Natural killer cell (primary cell): ENCODE results near the gene EXOC4. TPM values are rescaled to one million over a fixed set of nuclear protein-coding genes. Genes with fewer than 3 reads are reported as not detected.

Experiments used
- ATAC-seq, 3 donors: fragments of 150-1000 bp in 2 of 3; fragments of 200-7000 bp in 1 of 3; cut with Tn5 transposase; 1 replicate in 1 of 3; 2 replicates in 2 of 3; pipeline ENCODE4 v1.10.0; 2021; ENCODE audit warnings: mild to moderate bottlenecking in 2 of 3, moderate library complexity in 2 of 3
- DNase-seq, 2 donors: peaks; one replicate each; pipeline versions ENCODE4 v3.0.0 to v3.0.0-alpha.2; 2013 to 2021; ENCODE audit warnings: mixed read lengths in 1 of 2
- H3K27ac ChIP-seq: one replicate; pipeline ENCODE4 v1.5.1; 2013; ENCODE audit warnings: mild to moderate bottlenecking, low read length
- H3K27me3 ChIP-seq: one replicate; pipeline ENCODE4 v1.6.1; 2013; ENCODE audit warnings: low read length; ENCODE audit not compliant: control insufficient read depth, insufficient read depth
- H3K36me3 ChIP-seq: one replicate; pipeline ENCODE4 v1.6.1; 2013; ENCODE audit warnings: low read length; ENCODE audit not compliant: control insufficient read depth, insufficient read depth
- H3K4me1 ChIP-seq: one replicate; pipeline ENCODE4 v1.6.1; 2013; ENCODE audit warnings: low read length; ENCODE audit not compliant: control insufficient read depth, insufficient read depth
- H3K4me3 ChIP-seq: one replicate; pipeline ENCODE4 v1.5.1; 2013; ENCODE audit warnings: low read length
- H3K9me3 ChIP-seq: one replicate; pipeline ENCODE4 v1.6.1; 2013; ENCODE audit warnings: low read length; ENCODE audit not compliant: control insufficient read depth, insufficient read depth
- H3K27ac Mint-ChIP-seq, 2 donors: one replicate each; pipeline ENCODE4 v1.8.0; 2022; ENCODE audit warnings: mild to moderate bottlenecking in 2 of 2, mixed read lengths in 2 of 2, moderate library complexity in 1 of 2
- H3K27me3 Mint-ChIP-seq, 2 donors: one replicate each; pipeline ENCODE4 v1.8.0; 2022; ENCODE audit warnings: low read depth in 2 of 2, mixed read lengths in 2 of 2
- H3K36me3 Mint-ChIP-seq: one replicate; pipeline ENCODE4 v1.8.0; 2022; ENCODE audit warnings: mixed read lengths
- H3K4me1 Mint-ChIP-seq, 2 donors: one replicate each; pipeline ENCODE4 v1.8.0; 2022; ENCODE audit warnings: mixed read lengths in 2 of 2
- H3K4me3 Mint-ChIP-seq: one replicate; pipeline ENCODE4 v1.8.0; 2022; ENCODE audit warnings: mild to moderate bottlenecking, moderate library complexity, mixed read lengths
- H3K9me3 Mint-ChIP-seq, 2 donors: one replicate each; pipeline ENCODE4 v1.8.0; 2022; ENCODE audit warnings: mixed read lengths in 2 of 2
- WGBS: methylation state at CpG from one replicate; pipeline ENCODE4 v1.1.7; 2013; ENCODE audit warnings: missing lambda C conversion rate; ENCODE audit not compliant: insufficient coverage; 5-methylcytosine and 5-hydroxymethylcytosine counted together
- intact Hi-C: fragments of 100-400 bp; cut with micrococcal nuclease; formaldehyde crosslinking; loops from one replicate; pipeline ENCODE4 v1.14.2; 2022
- total RNA-seq, 4 donors: library from RNA; stranded (reverse); fragments of 120-200 nt in 1 of 4; gene quantifications; one replicate each; pipeline versions ENCODE4 v1.2.3 to v1.2.4, GENCODE V29; 2013 to 2022
- TF ChIP-seq, protein P1 (sequence below): fragments of 200-600 bp; IDR thresholded peaks from one replicate; pipeline ENCODE4 v1.8.0; 2022; ENCODE audit warnings: antibody characterized with exemption

Gene EXOC4
- total RNA-seq, 3 donors from 2014 or later (not counting 1 experiment from before 2014, with no cell fraction given) = 105 to 148 (median 123) TPM

DNA sequence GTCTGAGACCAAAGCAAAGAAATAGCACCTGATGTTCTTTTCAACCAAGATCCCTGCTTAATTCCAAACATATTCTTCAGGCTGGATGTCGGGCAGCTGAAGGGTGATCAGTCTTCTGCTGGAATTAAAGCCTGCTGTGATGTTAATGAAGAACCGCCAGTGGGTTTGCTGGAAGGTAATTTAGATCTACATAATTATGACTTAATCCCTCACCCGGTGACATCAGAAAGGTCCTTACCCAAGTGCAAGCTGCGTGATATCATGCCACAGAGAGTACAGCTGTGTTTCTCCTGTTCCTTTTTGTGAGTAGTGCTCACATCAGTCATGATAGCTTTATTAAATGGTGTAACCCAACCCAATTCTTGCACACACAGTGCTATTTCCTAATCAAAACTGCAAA lies 845.2 kb downstream of the EXOC4 start:
- WGBS = 93% methylated on average over 2 of the region's 4 CpGs
- Mint-ChIP-seq H3K4me3 (no peak overlapping the region), H3K36me3 (peaks cover 18% of the 10 kb centered on the region), H3K9me3 (peaks cover 4 to 8% of the 10 kb centered on the region in 2 donors), H3K27ac (no peak overlapping the region), H3K27me3 (no peaks in the 10 kb centered on the region), H3K4me1 (no peaks in the 10 kb centered on the region)
- no peak overlapping the region for H3K27ac ChIP-seq
- DNase-seq (no peak), ATAC-seq (no peak)
- no peaks in the 10 kb centered on the region for H3K27me3 ChIP-seq
- intact Hi-C loops = no loop called here
- H3K4me3 ChIP-seq = no peak overlapping the region
- H3K36me3 ChIP-seq = no peaks in the 10 kb centered on the region
- H3K9me3 ChIP-seq = peaks cover 2% of the 10 kb centered on the region
- no peaks in the 10 kb centered on the region for H3K4me1 ChIP-seq
- TF ChIP-seq, protein P1, sequence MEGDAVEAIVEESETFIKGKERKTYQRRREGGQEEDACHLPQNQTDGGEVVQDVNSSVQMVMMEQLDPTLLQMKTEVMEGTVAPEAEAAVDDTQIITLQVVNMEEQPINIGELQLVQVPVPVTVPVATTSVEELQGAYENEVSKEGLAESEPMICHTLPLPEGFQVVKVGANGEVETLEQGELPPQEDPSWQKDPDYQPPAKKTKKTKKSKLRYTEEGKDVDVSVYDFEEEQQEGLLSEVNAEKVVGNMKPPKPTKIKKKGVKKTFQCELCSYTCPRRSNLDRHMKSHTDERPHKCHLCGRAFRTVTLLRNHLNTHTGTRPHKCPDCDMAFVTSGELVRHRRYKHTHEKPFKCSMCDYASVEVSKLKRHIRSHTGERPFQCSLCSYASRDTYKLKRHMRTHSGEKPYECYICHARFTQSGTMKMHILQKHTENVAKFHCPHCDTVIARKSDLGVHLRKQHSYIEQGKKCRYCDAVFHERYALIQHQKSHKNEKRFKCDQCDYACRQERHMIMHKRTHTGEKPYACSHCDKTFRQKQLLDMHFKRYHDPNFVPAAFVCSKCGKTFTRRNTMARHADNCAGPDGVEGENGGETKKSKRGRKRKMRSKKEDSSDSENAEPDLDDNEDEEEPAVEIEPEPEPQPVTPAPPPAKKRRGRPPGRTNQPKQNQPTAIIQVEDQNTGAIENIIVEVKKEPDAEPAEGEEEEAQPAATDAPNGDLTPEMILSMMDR = no peak

DNA sequence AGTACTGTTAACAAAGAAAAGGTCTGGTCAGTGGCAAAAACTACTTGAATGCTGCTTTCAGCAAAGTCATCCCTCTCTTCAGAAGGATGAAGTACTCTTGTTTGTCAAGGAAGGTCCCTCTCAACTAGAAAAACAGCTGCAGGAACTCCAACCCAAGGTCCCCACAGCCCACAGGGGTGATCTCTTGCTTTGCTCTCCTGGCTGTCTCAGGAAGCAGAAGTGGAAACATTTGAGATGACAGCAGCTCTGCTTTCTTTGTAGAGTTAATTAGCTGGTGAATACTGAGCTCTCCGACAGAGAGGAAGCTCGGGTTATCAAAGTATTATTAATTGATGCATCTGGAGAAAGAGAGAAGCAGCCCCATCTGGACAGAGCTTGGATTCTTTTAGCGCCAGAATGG lies 848.8 kb downstream of the EXOC4 start:
- Mint-ChIP-seq H3K9me3 (no peaks in the 10 kb centered on the region), H3K4me1 (no peaks in the 10 kb centered on the region), H3K36me3 (no peaks in the 10 kb centered on the region), H3K27me3 (no peaks in the 10 kb centered on the region), H3K27ac (no peak overlapping the region), H3K4me3 (no peak overlapping the region)
- Histone ChIP-seq H3K4me1 (no peaks in the 10 kb centered on the region), H3K4me3 (no peak overlapping the region), H3K27ac (no peak overlapping the region), H3K9me3 (peaks cover 2% of the 10 kb centered on the region), H3K27me3 (no peaks in the 10 kb centered on the region), H3K36me3 (no peaks in the 10 kb centered on the region)
- TF ChIP-seq, protein P1 = no peak
- ATAC-seq = no peak
- 5% methylated on average over 3 of the region's 3 CpGs for WGBS
- intact Hi-C loops = no loop called here
- no peak for DNase-seq

DNA sequence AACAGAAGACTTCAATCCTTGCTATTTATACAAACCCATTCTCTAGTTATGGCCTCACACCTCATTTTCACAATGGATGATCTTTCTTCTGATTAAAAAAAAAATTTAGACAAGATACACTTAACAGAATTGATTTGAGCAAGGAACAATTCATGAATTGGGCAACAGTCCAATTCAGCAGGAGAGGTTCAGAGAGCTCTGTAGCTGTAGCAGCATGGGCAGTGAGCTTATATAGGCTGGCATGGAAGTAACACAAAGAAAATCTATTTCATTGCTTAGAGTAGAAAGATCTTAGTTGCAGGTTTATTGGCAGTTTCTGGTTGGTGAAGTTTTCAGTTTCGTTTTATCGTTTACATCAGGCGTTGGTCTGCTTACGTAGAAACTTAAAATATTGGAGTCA lies 851.3 kb downstream of the EXOC4 start:
- no peak overlapping the region for H3K27ac ChIP-seq
- no CpG with 5 or more reads among the region's 4 CpGs for WGBS
- H3K36me3 ChIP-seq = no peaks in the 10 kb centered on the region
- peaks cover 2% of the 10 kb centered on the region for H3K9me3 ChIP-seq
- Mint-ChIP-seq H3K27ac (no peak overlapping the region), H3K9me3 (no peaks in the 10 kb centered on the region), H3K27me3 (no peaks in the 10 kb centered on the region), H3K4me3 (no peak overlapping the region), H3K4me1 (no peaks in the 10 kb centered on the region), H3K36me3 (no peaks in the 10 kb centered on the region)
- intact Hi-C loops = no loop called here
- ATAC-seq (no peak), DNase-seq (no peak)
- H3K4me1 ChIP-seq = no peaks in the 10 kb centered on the region
- no peak overlapping the region for H3K4me3 ChIP-seq
- H3K27me3 ChIP-seq = no peaks in the 10 kb centered on the region
- TF ChIP-seq, protein P1 = no peak

DNA sequence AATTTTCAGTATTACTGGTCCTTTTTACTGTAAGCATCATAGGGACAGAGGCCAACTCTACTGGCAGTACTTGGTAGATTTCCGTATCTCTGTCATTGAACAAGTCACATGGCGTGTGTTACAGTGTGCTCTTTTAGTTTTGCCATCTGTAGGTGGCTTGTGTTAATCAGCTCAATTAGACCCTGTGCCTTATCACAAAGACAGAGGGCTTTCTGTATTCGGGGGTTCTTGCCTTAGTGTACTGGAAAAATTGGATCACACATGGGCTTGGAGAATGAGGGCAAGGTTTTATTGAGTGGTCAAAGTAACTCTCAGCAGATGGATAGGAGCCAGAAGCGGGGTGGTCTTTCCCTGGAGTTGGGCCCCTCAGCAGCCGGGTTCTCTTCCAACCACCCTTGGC lies 853.0 kb downstream of the EXOC4 start:
- H3K27ac Mint-ChIP-seq = no peak overlapping the region
- H3K36me3 Mint-ChIP-seq = no peaks in the 10 kb centered on the region
- 88% methylated on average over 4 of the region's 5 CpGs for WGBS
- no peaks in the 10 kb centered on the region for H3K27me3 ChIP-seq
- no peak overlapping the region for H3K4me3 Mint-ChIP-seq
- no peaks in the 10 kb centered on the region for H3K9me3 Mint-ChIP-seq
- no peaks in the 10 kb centered on the region for H3K36me3 ChIP-seq
- ATAC-seq = no peak
- no peak overlapping the region for H3K4me3 ChIP-seq
- no peaks in the 10 kb centered on the region for H3K4me1 Mint-ChIP-seq
- TF ChIP-seq, protein P1 = no peak
- no peaks in the 10 kb centered on the region for H3K27me3 Mint-ChIP-seq
- H3K4me1 ChIP-seq = no peaks in the 10 kb centered on the region
- no peak for DNase-seq
- H3K27ac ChIP-seq = no peak overlapping the region
- intact Hi-C loops = no loop called here
- H3K9me3 ChIP-seq = no peaks in the 10 kb centered on the region
